NCI-H2227 (cell line): Measurements from ENCODE around the gene SSPN.
"Not testable (repeated sequence)": the region's sequence is repeated elsewhere in the genome, so short reads cannot be mapped to it uniquely, and the experiment has no call there.

ENCODE experiments used
- DNase-seq: peaks from one replicate; lab custom pipeline; 2025; ENCODE audit not compliant: unreplicated experiment; lab: John Stamatoyannopoulos, UW

SSPN gene

DNA sequence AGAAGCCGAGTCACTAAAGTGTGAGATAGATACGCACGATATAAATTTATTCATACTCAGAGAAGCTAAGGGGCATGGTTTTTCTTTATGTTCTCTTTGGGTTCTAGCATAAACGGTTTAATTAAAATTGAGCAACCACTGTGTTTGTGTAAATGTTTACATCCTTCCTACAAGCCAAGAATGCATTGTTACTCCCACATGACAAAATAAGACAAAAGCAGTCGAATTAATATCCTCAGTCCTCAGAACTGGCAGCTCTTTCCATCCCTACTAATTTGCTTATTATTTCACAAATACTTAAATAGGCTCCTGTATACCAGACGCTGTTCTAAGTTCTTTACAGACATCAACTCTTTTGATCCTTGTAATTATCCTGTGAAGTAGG, 32.0 kb downstream of the SSPN start:
- DNase-seq, result no peak

DNA sequence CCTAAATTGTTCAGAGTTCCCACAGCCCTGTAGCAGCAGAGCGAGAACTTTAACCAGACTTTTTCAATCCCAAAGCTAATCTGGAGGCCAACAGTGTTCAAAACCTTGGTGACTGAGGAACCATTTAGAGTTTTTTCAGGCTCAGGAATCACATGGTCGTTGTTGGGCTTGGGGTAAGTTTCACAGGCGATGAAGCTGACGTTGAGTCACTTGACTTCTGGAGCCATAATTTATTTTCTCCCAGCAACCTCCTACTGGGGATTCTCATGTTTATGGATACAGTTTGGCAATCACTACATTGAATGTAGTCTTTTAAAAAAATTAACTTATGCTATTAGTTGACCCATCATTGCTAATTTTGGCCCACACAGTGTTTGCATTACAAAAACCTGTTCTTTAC, 34.5 kb downstream of the SSPN start:
- DNase-seq, result no peak

DNA sequence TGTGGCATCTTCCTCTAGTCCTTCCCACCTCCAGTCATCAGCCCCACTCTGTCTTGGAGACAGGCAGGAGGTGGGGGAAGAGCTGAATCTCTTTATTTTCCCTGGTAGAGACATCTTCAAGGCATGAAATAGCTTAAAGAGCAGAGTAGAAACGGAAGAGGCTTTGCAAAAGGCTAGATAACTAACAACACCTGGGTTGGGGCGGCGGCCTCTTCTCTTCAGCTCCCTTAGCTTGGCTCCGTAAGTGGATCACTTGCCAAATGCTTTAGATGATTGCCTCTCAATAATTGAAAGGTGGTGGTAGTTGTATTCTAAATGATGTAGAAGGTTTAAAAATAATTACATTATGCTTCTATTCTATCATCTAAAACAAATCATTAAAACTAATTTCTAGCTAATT, 36.1 kb downstream of the SSPN start:
- no peak for DNase-seq

DNA sequence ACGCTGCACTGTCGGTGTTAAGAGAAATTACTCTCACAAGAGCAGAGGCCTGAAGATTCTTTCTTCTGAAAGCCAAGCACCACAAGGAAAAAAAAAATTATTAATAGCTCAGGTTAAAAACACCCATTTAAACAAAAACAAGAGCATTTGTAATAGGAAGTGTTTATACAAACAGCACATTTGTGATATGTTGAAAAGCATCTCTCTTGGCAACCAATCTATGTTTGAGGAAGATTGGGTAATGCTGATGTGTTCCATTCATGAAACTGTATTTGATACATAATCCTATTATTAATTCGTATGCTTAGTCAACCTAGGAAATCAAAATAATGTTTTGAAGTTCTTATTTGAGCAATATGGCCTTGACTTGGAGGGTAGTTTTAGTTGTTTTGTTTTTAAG, 36.5 kb downstream of the SSPN start:
- no peak for DNase-seq

DNA sequence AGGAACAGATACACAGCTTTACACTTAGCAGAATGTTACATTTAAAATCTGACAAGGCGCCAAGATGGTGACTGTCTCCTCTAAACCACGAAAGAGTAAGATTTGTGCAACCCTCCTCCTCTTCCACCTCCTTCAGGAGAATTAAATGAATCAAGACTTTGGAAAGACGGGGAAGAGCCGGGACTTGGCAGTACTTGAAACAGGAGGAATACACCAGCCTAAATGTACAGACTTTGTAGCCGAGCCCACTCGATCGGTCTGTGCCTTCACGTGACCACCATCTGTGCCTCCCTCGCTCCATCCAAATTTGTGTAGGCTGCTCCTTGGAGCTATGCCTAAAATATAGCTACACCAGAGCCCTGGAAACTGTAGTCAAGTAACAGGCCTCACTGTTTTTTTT, 38.3 kb downstream of the SSPN start:
- no peak for DNase-seq

DNA sequence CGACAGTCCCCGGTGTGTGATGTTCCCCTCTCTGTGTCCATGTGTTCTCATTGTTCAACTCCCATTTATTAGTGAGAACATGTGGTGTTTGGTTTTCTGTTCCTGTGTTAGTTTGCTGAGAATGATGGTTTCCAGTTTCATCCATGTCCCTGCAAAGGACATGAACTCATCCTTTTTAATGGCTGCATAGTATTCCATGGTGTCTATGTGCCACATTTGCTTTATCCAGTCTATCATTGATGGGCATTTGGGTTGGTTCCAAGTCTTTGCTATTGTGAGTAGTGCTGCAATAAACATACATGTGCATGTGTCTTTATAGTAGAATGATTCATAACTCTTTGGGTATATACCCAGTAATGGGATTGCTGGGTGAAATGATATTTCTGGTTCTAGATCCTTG, 40.1 kb downstream of the SSPN start:
- DNase-seq, result not testable (repeated sequence)

DNA sequence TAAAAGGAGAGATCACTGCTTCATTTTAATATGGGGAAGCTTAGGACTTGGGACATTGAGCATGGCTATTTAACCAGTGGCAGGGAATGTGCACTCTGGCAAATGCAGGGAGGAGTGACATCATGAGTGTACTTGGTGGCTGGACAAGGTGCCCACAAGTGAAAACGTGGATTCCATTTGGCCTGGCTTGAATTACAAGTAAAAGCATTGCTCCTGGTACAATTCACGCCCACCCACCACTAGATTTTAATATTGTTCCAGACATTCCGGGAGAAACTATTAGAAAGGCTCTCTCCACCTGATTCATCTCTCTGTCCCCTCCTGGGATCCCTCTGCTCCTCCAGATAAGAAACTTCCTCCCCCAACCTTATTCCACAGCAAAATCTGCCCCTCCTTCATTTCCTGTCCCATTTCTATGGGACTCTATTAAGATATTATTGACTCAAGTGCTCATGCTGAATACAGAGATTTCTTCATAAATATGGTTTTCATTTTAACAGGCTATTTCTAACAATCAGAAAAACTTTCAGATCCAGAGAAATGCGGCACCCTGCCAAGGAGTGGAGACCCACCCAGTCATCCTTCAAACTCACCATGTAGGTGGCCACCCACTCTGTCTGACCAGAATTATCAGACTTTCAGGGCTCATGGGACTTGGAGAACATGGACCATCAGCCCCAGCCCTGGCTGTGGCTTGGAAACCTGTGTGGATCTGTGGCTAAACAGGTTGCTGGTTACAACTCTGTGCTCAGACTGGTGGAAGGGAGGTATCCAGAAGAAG, 43.2 kb downstream of the SSPN start:
- DNase-seq, result no peak

DNA sequence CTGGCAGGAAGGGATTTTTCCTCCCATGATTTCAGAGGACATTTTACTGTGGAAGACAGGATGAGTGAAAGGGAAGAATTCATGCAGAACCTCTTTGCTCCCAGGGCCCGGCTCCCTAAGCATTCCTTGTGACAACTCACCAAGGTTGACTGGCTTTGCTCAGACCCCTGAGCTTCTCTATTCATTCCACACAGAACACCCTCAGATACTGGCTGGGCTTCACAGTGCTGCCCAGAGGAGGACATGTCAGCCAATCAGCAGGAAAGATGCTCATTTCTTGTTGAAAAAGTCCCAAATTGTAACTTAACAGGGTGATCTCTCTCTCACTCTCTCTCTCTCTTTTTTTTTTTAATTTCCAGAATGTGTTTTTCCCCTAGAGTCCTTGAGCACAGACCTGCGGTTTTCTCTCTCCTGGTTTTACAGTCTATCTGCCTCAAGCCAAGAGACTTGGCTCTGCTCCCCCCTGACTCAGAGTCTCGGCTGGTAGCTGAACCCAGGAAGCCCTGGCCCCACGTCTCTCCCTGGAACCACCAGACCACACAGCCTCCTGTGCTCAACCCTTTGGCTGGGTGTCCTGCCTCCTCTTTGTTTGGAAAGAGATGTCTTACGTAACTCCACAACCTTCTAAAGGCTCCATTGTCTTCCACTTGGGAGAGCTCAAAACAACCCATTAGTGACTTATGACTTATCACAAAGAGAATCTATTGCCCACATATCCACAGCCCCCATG, 43.9 kb downstream of the SSPN start:
- no peak for DNase-seq

DNA sequence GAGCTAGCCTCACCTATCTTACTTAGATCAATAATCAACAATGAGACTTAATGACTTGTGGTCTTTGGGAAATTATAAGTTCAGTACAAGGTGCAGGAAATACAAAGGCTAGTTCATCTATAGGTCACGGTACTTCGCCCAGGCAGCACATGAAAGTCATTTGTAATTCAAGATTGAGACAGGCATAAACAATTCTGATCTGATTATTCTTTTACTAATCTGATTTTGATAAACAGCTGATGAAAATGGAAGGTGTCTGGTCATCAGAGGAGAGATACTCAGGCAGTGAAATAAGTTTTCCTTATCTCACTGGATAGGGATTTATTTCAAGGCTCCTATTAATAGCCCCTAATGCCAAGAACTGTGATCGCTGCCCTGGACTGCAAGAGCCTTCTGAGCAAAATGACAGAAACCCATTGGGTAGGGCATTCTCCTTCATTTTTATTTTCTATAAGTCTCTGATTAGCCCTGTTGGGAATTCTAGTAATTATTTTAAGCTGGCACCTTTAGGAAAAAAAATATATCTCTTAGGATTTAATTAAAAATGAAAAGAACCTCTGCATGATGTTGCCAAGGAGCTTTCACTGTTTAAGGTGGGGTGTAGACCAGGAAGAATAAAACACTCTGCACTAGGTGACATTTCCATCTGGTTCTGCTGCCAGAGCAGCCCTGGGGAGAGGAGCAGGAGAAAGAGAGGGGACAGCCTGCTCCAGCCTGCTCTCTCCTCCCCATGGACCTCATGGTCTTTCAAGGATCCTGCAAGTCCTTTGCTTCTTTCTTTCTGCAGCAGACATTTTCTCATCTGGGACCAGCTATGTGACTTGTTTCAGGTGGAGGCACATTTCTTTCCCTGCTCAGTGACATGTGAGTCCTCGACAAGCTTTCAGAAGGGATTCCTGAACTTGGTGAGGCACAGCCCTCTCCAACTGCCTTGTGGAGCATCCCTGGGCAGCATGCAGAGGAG, 44.8 kb downstream of the SSPN start:
- DNase-seq, result no peak

DNA sequence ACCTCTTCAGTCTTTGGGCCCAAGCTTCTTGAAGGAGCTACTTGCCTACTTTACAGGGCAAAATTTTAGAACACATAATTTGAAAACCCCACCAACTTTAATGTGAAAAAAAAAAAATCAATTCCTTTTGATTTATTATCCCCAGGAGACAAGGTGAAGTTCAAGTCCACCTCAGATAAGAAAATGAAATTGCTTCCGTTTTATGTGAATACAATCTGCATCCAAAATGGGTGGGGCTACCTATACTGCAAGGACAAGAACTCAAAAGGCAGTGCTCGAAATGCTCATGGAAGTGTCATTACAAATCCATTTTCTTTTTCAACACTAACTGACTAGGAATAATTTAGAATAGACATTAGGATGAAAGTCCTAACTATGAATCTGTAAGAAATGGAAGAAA, 45.7 kb downstream of the SSPN start:
- no peak for DNase-seq

DNA sequence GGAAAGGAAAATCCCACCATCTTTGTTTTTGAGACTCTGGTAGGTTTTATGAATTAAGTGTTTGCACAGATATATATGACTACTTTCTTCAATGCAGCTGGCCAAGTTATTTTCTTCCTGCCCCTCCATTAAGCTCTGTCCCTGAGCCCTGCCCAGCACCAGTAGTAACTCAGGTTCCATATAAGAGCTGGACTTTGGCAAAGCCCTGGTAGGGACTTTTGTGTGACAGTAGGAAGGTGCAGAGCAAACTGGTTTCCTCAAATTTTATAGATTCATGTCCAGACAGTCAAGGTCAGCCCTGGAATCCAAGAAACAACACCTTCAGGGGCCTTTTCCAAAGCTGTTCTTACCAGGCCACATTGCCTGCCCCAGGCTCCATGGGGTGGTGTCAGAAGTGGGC, 47.3 kb downstream of the SSPN start:
- no peak for DNase-seq

DNA sequence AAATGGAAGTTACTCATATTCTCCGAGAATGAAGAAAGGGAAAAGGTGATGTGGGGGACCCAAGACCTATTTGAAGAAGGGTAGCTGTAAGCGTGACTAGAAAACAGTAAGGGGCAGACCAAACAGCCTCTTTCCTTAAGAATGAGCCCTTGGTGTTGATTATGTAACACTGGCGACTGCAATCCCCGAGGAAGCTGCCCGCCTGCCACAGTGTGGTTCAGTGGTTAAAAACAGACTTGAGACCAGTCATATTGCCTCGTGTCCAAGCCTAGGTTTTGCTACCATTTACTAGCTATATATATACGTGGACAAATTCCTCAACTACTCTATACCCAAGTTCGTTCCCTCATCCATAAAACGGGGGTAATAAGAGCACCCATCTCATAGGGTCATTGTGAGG, 49.1 kb downstream of the SSPN start:
- DNase-seq, result no peak

DNA sequence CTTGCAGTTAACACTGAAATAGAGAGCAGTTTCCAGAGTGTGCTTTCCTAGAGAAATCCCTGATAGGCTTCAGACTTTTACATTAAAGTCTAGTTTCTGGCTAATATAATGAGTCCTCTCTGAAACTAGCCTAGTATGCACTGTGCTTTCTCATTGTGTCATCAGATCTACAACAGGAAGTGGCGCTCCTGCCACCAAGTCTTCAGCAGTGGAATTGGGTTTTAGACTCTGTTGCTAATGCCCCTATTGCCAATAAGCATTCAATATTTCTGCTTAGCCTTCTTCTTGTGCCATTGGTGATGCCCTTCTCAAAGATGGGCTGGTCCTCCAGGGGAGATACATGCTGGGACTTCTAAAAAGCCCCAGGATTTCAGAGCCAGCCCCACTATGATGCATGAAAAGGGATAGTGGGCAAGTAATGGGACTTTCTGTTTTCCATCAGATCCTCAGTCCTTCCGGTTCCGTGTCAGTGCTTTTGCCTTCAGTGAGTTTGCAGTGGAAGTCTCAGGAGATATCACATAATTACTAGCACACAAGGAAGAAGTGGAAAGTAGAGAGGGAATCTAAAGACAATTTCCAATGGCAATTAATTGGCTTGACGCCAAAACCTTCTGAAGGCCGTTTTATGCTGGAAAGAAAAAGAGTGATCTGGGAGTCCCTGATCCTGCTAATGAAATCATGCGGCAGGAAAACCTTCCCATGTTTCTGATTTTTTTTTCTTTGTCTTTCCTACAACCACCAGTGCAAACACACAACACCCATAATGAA, 50.0 kb downstream of the SSPN start:
- no peak for DNase-seq

DNA sequence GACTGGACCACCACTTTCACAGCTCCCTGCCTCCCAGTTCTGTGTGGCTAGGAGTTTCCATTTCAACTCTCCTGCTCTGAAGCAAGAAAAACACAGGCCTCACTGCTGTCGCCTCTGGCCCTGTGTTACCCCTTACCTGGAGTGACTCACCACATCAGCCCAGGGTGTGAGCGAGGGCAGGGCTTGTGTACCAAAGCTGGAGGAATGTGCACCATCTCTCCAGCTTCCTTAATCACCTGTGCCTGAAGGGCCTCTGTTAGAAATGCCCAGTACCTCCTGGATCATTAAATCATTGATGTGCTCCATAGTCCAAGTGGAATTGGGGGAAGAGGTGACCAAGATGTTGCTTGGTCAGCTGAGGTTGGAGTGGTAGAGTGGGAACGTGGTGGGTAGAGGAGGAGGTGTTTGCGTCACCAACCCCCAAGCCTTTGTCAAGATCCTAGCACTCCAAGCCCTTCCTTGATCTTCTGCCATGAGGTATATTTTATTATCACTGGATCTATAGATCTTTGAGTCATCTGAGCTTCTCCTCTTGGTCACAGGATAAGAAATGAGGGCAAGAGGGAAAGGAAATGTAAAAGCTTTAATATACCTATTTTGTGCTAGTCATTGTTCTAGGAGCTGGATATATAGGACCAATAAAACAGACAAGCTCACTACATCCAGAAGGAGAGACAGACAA, 51.3 kb downstream of the SSPN start:
- DNase-seq, result no peak

DNA sequence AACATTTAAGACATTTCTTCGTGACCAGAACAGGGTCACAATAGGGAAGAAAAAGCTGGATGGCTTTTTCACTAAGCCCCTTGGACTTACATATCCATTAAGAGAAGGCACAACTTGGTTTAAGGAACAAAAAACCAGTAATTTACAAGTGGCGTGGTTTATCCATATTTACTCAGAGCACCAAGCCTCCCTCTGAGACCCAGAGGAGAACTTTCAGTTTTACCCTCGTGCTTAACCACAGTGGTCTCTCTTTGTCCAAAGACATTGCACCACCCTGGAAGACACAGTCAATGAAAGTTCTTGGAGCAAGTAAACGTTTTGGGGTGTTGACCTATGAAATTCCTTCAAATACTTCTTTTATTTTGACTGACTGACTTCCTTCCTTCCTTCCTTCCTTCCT, 52.5 kb downstream of the SSPN start:
- DNase-seq, result no peak

DNA sequence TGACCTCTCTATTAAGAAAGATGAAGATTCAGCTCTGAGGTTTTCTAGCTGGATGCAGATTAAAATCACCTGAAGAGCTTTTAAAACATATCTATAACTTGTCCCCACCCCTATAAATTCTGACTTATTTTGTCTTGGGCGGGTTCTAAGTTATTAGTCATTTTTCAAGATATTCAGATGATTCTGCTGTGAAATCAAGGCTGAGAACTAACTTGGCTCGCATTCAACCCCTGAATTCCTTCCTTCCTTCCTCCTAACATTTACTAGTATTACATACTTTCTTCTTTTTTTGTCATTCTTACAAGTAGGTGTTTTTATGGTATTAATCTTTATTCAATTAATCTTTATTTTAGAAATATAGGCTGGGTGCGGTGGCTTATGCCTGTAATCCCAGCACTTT, 55.4 kb downstream of the SSPN start:
- no peak for DNase-seq

DNA sequence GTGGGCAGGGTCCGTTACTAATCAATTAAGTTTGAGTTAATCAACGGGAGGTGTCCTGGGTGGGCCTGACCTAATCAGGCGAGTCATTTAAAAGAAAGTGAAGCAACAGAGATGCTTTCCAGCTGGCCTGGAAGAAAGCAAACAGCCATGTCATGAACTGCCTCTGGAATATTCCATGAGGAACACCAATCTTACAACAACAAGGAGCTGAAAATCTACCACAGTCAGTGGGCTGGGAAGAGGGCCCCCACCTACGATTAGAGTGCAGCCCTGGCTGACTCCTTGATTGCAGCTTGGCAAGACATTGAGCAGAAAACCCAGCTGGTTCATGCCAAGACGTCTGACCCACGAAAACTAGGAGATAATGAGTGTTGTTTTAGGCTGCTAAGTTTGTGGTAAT, 56.2 kb downstream of the SSPN start:
- DNase-seq, result no peak

DNA sequence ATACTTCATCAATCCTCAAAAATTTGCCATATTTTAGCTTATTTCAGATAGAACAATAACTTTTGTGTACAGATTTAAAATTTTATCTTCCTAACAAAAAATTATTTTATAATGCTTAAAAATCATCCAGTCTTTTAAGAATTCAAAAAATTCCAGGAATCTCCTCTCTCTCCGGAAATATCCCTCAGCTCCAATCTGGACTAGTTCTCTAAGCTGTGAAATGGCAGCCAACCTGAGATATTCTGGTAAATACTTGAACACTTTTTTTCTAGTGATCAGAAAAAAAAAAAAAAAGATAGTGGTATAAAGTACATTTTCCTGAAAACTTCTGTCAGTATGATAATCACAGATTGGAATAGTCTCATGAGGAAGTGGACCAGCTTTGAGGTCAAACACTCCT, 57.6 kb downstream of the SSPN start:
- no peak for DNase-seq

DNA sequence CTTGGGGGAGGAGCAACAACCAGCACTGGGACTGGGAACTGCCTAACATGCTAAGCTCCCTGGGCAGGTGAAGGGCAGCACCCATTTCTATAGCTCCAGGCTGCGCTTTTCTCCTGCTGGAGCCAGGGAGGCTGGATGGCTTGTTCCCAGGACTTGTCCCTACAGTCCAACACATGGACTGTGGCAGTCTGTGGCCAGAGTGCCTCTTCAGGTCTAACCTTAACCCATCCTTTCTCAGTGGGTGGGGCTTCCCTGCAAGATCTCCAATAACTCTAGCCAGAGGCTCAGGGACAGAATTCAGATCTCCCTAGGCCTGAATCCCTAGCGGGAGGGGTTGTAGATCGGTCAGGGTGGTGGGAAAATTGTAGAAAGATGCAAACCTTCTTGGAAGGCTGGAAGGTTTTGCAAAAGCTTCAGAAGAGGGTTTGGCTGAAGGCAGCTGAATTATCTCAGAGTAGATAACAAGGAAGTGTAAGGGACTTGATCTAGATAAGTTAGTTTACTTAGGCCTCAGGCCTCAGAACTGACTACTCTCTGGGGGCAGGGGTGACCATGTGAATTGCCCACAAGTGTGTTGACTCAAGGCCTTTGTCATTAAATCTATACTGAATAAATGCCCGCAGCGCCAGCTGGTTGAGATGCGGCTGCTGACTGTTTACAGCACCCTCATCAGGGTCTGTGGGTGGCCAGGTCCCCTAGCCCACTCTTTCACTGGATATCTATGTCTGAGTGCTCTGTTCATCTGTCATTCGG, 60.7 kb downstream of the SSPN start:
- no peak for DNase-seq
